Spleen (tissue), 11 donors: Measurements from ENCODE around the gene ARPC5. TPM values are rescaled to one million over a fixed set of nuclear protein-coding genes. Genes with fewer than 3 reads are reported as not detected.

ENCODE experiments used
- DNase-seq: peaks from one replicate; pipeline ENCODE4 v3.0.0-alpha.2; 2020
- H3K27ac ChIP-seq, 8 donors: fragments of 200-600 bp; sonication (generic) in 7 of 8; 1 replicate in 4 of 8; 2 replicates in 4 of 8; pipeline versions ENCODE4 v1.5.0 to v1.8.0; 2016 to 2021; ENCODE audit warnings: inconsistent platforms in 4 of 8, mild to moderate bottlenecking in 4 of 8, moderate library complexity in 1 of 8
- H3K27me3 ChIP-seq, 7 donors: fragments of 200-600 bp; sonication (generic) in 6 of 7; replicated peaks in 1 of 7; 1 replicate in 4 of 7; 2 replicates in 3 of 7; pipeline versions ENCODE4 v1.5.0 to v1.8.0; 2016 to 2021; ENCODE audit warnings: inconsistent platforms in 3 of 7, mild to moderate bottlenecking in 1 of 7
- H3K36me3 ChIP-seq, 6 donors: fragments of 200-600 bp; sonication (generic) in 5 of 6; 1 replicate in 4 of 6; 2 replicates in 2 of 6; pipeline versions ENCODE4 v1.5.0 to v1.8.0; 2016 to 2021; ENCODE audit warnings: inconsistent platforms in 2 of 6
- H3K4me1 ChIP-seq, 6 donors: fragments of 200-600 bp; sonication (generic) in 5 of 6; 1 replicate in 3 of 6; 2 replicates in 3 of 6; pipeline versions ENCODE4 v1.5.0 to v1.8.0; 2016 to 2021; ENCODE audit warnings: inconsistent platforms in 3 of 6
- H3K4me3 ChIP-seq, 8 donors: fragments of 200-600 bp; sonication (generic) in 7 of 8; 1 replicate in 4 of 8; 2 replicates in 4 of 8; pipeline versions ENCODE4 v1.5.0 to v1.8.0; 2016 to 2021; ENCODE audit warnings: inconsistent platforms in 4 of 8, mild to moderate bottlenecking in 4 of 8, moderate library complexity in 2 of 8
- H3K9me3 ChIP-seq, 8 donors: fragments of 200-600 bp; sonication (generic) in 7 of 8; 1 replicate in 4 of 8; 2 replicates in 4 of 8; pipeline versions ENCODE4 v1.5.0 to v1.8.0; 2016 to 2021; ENCODE audit warnings: inconsistent platforms in 4 of 8
- CTCF ChIP-seq, 11 experiments: fragments of 200-600 bp in 7 of 11; fragments of 450-650 bp in 4 of 11; sonication (generic) in 4 of 11; IDR thresholded peaks in 8 of 11; conservative IDR thresholded peaks in 3 of 11; 1 replicate in 7 of 11; 2 replicates in 4 of 11; pipeline versions ENCODE4 v1.4.0 to v1.8.0; 2016 to 2021; ENCODE audit warnings: antibody characterized with exemption in 11 of 11, inconsistent platforms in 4 of 11, mild to moderate bottlenecking in 1 of 11
- POLR2A ChIP-seq, 3 donors: fragments of 450-650 bp; IDR thresholded peaks; one replicate each; pipeline ENCODE4 v1.5.1; 2017; ENCODE audit warnings: antibody characterized with exemption in 3 of 3, mild to moderate bottlenecking in 1 of 3
- POLR2AphosphoS5 ChIP-seq, 3 donors: sonication (generic); formaldehyde crosslinking; IDR thresholded peaks; one replicate each; pipeline ENCODE4 v1.5.1; 2017; ENCODE audit warnings: antibody characterized with exemption in 3 of 3
- WGBS, 5 donors: extraction: QIAGEN DNeasy Blood & Tissue Kit in 3 of 5; methylation state at CpG; one replicate each; pipeline versions ENCODE4 v1.1.5 to v1.1.7; 2013 to 2018; 5-methylcytosine and 5-hydroxymethylcytosine counted together
- intact Hi-C: fragments of 100-400 bp; cut with DNase I; formaldehyde crosslinking; loops from one replicate; pipeline ENCODE4 v1.15.0; 2023; ENCODE audit warnings: low total_unique reads
- polyA plus RNA-seq, 3 donors: library from polyadenylated mRNA; stranded (reverse); fragments of 200-250 nt; gene quantifications; one replicate each; pipeline ENCODE4 v1.2.1, GENCODE V29; 2013
- total RNA-seq, 7 donors: library from RNA; depleted of rRNA in 3 of 7; stranded (reverse); fragments of >200 nt in 3 of 7; fragmentation: NEBNext Ultra II Directional in 4 of 7; extraction: Animal tissue kit (Norgen Biotek cat#: 25700) in 4 of 7; gene quantifications; one replicate each; pipeline versions ENCODE4 v1.1.0 to v1.2.1, GENCODE V29; 2016 to 2021
- donor health status: healthy with polysubstance abuse.
- donor health status: DM: no; HTN: no; CAD: no; lungs with moderate emphysema.
- donor health status: DM: no; HTN: no; CAD: no.
- donor health status: Bipolar disorder and iron deficiency.
- donor health status: healthy.
- donor health status: DM: no; HTN: no; CAD: no.
- donor health status: DM: yes; HTN: yes; CAD: no.

ARPC5 gene
- total and polyA plus RNA-seq, 10 donors: 122 to 221 (median 178) TPM

- intact Hi-C loops: no loop called here
Measured at GRCh38 chr1:183646776-183647175, 11.2 kb upstream of the ARPC5 start.

GRCh38 chr1:183645531-183645930, 9.9 kb upstream of the ARPC5 start:
- TF ChIP-seq CTCF (IDR thresholded peaks at IDR 0.05 in 8 of 11, conservative IDR thresholded peaks at IDR 0.05 in 3 of 11): no peak
- TF ChIP-seq POLR2AphosphoS5 (IDR thresholded peaks at IDR 0.05): no peak
- no peak for TF ChIP-seq POLR2A (IDR thresholded peaks at IDR 0.05)
- Histone ChIP-seq H3K27ac (no peak overlapping the region), H3K4me3 (no peak overlapping the region), H3K9me3 (no peaks in the 10 kb centered on the region), H3K36me3 (no peaks in the 10 kb centered on the region), H3K4me1 (peaks cover 0 to 12% (median 5%) of the 10 kb centered on the region in 6 donors), H3K27me3 (no peaks in the 10 kb centered on the region)
- no peak for DNase-seq
- intact Hi-C loops: no loop called here
- 84 to 88% (median 87%) methylated on average over 5 of the region's 5 CpGs for WGBS, 5 donors

More at GRCh38 chr1:183646776-183647175, 11.2 kb upstream of the ARPC5 start:
- no peaks in the 10 kb centered on the region for H3K9me3 ChIP-seq
- no peak for DNase-seq
- no peaks in the 10 kb centered on the region for H3K36me3 ChIP-seq
- H3K4me1 ChIP-seq: peaks cover 0 to 19% (median 7%) of the 10 kb centered on the region in 6 donors
- no peak for TF ChIP-seq CTCF (IDR thresholded peaks at IDR 0.05 in 8 of 11, conservative IDR thresholded peaks at IDR 0.05 in 3 of 11)
- TF ChIP-seq POLR2A (IDR thresholded peaks at IDR 0.05): no peak
- TF ChIP-seq POLR2AphosphoS5 (IDR thresholded peaks at IDR 0.05): no peak
- no peak overlapping the region for H3K4me3 ChIP-seq
- no peak overlapping the region for H3K27ac ChIP-seq
- H3K27me3 ChIP-seq: no peaks in the 10 kb centered on the region

- intact Hi-C loops: no loop called here
- 73 to 88% (median 78%) methylated on average over 3 of the region's 3 CpGs for WGBS, 5 donors
Measured at GRCh38 chr1:183642166-183642565, 6.6 kb upstream of the ARPC5 start.

GRCh38 chr1:183640193-183640592, 4.6 kb upstream of the ARPC5 start:
- H3K4me3 ChIP-seq: no peak overlapping the region
- no peaks in the 10 kb centered on the region for H3K36me3 ChIP-seq
- TF ChIP-seq CTCF (IDR thresholded peaks at IDR 0.05 in 8 of 11, conservative IDR thresholded peaks at IDR 0.05 in 3 of 11): no peak
- TF ChIP-seq POLR2A (IDR thresholded peaks at IDR 0.05): no peak
- no peak for TF ChIP-seq POLR2AphosphoS5 (IDR thresholded peaks at IDR 0.05)
- 36 to 65% (median 50%) methylated on average over 1 of the region's 1 CpG for WGBS, 5 donors
- no peak for DNase-seq
- H3K9me3 ChIP-seq: no peaks in the 10 kb centered on the region
- H3K27me3 ChIP-seq: no peaks in the 10 kb centered on the region
- intact Hi-C loops: no loop called here
- H3K4me1 ChIP-seq: peaks cover 0 to 32% (median 10%) of the 10 kb centered on the region in 6 donors
- peak overlapping the region in 2 of 8 donors; percentile 0 to 1 for H3K27ac ChIP-seq

More at GRCh38 chr1:183642166-183642565, 6.6 kb upstream of the ARPC5 start:
- Histone ChIP-seq H3K9me3 (no peaks in the 10 kb centered on the region), H3K4me1 (peaks cover 0 to 29% (median 9%) of the 10 kb centered on the region in 6 donors), H3K36me3 (no peaks in the 10 kb centered on the region), H3K27ac (no peak overlapping the region), H3K4me3 (no peak overlapping the region), H3K27me3 (no peaks in the 10 kb centered on the region)
- TF ChIP-seq CTCF (IDR thresholded peaks at IDR 0.05 in 8 of 11, conservative IDR thresholded peaks at IDR 0.05 in 3 of 11): no peak
- no peak for TF ChIP-seq POLR2A (IDR thresholded peaks at IDR 0.05)
- TF ChIP-seq POLR2AphosphoS5 (IDR thresholded peaks at IDR 0.05): no peak
- no peak for DNase-seq
